PC-3 (cell line): ENCODE data around the gene MKLN1. TPM values are rescaled to one million over a fixed set of nuclear protein-coding genes. Genes with fewer than 3 reads are reported as not detected.

Experiments used
- ATAC-seq: fragments of 200-7000 bp; cut with Tn5 transposase; 2 replicates; pipeline ENCODE4 v1.9.1; 2020; ENCODE audit warnings: mild to moderate bottlenecking, moderate library complexity
- BruUV-seq: library from RNA; stranded (reverse); fragments of 400-500 nt; replicated peaks from 2 replicates; lab custom pipeline; 2021; lab: Mats Ljungman, UMichigan
- CTCF ChIA-PET: fragments of 300-600 bp; sonication (Branson Sonifier 250); formaldehyde crosslinking; loops from one replicate; lab custom pipeline; 2022; ENCODE audit warnings: antibody characterized with exemption; lab: Charles Lee
- POLR2A ChIA-PET: fragments of 300-600 bp; sonication (Branson Sonifier 250); formaldehyde crosslinking; loops from one replicate; lab custom pipeline; 2022; ENCODE audit warnings: antibody characterized with exemption; ENCODE audit not compliant: unreplicated experiment; lab: Charles Lee
- DNase-seq: peaks from one replicate; pipeline ENCODE4 v3.0.0-alpha.2; 2015
- H2AFZ ChIP-seq: fragments of 300-600 bp; sonication (generic); 2 replicates; pipeline ENCODE4 v1.6.0; 2016; ENCODE audit warnings: antibody characterized with exemption, low read length
- H3F3A ChIP-seq: fragments of 300-600 bp; sonication (generic); one replicate; pipeline ENCODE4 v1.6.0; 2017; ENCODE audit warnings: antibody characterized with exemption, low read length, control low read depth, mild to moderate bottlenecking; ENCODE audit not compliant: unreplicated experiment
- H3K27ac ChIP-seq: fragments of 300-600 bp; sonication (generic); 2 replicates; pipeline ENCODE4 v1.5.1; 2016; ENCODE audit warnings: mild to moderate bottlenecking, low read length
- H3K27me3 ChIP-seq: fragments of 300-600 bp; sonication (generic); 2 replicates; pipeline ENCODE4 v1.6.1; 2016; ENCODE audit warnings: low read length, mixed read lengths
- H3K36me3 ChIP-seq: fragments of 300-600 bp; sonication (generic); 2 replicates; pipeline ENCODE4 v1.6.1; 2016; ENCODE audit warnings: low read depth, mixed run types, low read length, mixed read lengths
- H3K4me1 ChIP-seq: fragments of 300-600 bp; sonication (generic); 2 replicates; pipeline ENCODE4 v1.5.1; 2016; ENCODE audit warnings: low read length; ENCODE audit not compliant: insufficient read depth
- H3K4me2 ChIP-seq: fragments of 300-600 bp; sonication (generic); 2 replicates; pipeline ENCODE4 v1.6.0; 2016; ENCODE audit warnings: low read length
- H3K4me3 ChIP-seq: fragments of 300-600 bp; sonication (generic); 2 replicates; pipeline ENCODE4 v1.5.1; 2016; ENCODE audit warnings: mild to moderate bottlenecking, low read length, mixed read lengths
- H3K79me2 ChIP-seq: fragments of 300-600 bp; sonication (generic); 2 replicates; pipeline ENCODE4 v1.6.1; 2017; ENCODE audit warnings: low read length, mixed read lengths
- H3K9ac ChIP-seq: fragments of 300-600 bp; sonication (generic); 2 replicates; pipeline ENCODE4 v1.6.0; 2016; ENCODE audit warnings: mild to moderate bottlenecking, low read length
- H3K9me2 ChIP-seq: fragments of 300-600 bp; sonication (generic); replicated peaks from 2 replicates; pipeline ENCODE4 v1.6.1; 2016; ENCODE audit warnings: mixed run types, low read length, mixed read lengths
- H3K9me3 ChIP-seq: fragments of 300-600 bp; sonication (generic); 2 replicates; pipeline ENCODE4 v1.6.1; 2016; ENCODE audit warnings: low read length, mixed read lengths
- H4K20me1 ChIP-seq: fragments of 300-600 bp; sonication (generic); 2 replicates; pipeline ENCODE4 v1.6.1; 2016; ENCODE audit warnings: low read length, mixed read lengths
- CTCF ChIP-seq: fragments of 300-600 bp; sonication (generic); conservative IDR thresholded peaks from 2 replicates; pipeline ENCODE4 v1.5.1; 2017; ENCODE audit warnings: antibody characterized with exemption, low read depth, mild to moderate bottlenecking, low read length
- EZH2 ChIP-seq: fragments of 300-600 bp; sonication (generic); IDR thresholded peaks from one replicate; pipeline ENCODE4 v1.6.1; 2017; ENCODE audit warnings: antibody characterized with exemption, mild to moderate bottlenecking, low read length; ENCODE audit not compliant: unreplicated experiment
- EZH2phosphoT487 ChIP-seq: fragments of 300-600 bp; sonication (generic); IDR thresholded peaks from 2 replicates; pipeline ENCODE4 v1.6.1; 2018; ENCODE audit warnings: mild to moderate bottlenecking, antibody characterized with exemption, low read length, borderline replicate concordance
- intact Hi-C: fragments of 100-400 bp; cut with micrococcal nuclease; formaldehyde crosslinking; loops from 2 replicates; pipeline ENCODE4 v1.9.0; 2023
- total RNA-seq: library from RNA; depleted of rRNA; stranded (reverse); fragments of >200 nt; gene quantifications from 2 replicates; pipeline ENCODE4 v1.2.3, GENCODE V29; 2014

The MKLN1 gene
- total RNA-seq, 1 experiment from 2014 or later = 16.3 TPM

- H3K36me3 ChIP-seq = no peaks in the 10 kb centered on the region; the same call in 1 of the 2 replicates
These were observed 117.0 kb downstream of the MKLN1 start for GRCh38 chr7:131444683-131445082.

DNA sequence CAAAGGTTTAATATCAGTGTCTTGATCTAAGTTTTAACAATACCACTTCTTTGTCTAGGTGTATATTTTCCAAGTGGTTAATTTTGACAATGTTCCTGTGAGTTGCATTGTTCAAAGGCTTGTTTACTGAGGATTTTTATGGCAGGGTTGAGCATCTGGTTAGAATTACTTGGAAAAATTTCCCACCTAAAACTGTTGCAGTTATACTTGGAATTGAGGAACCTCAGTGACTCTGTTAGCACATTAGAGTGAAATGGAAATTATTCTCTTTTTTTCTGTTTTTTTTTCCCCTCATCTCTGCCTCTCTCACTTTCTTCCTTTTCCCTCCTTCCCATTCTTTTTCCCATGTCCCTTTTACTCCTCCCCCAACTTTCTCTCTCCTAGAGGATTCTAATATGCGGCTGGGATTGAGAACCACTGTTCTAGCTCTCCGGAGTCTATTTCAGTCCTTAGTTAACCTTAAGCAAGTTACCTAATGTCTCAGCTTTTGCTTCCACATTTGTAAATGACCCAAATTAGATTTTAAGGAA, 121.8 kb downstream of the MKLN1 start:
- DNase-seq (no peak), ATAC-seq (no peak)
- Histone ChIP-seq H3K4me2 (no peak overlapping the region), H3K9me3 (no peaks in the 10 kb centered on the region), H3K9me2 (no peaks in the 10 kb centered on the region), H3K36me3 (no peaks in the 10 kb centered on the region; the same call in none of the 2 replicates), H4K20me1 (no peaks in the 10 kb centered on the region), H3K4me3 (no peak overlapping the region), H2AFZ (no peak overlapping the region), H3K27ac (no peak overlapping the region), H3K9ac (no peak overlapping the region), H3F3A (no peaks in the 10 kb centered on the region), H3K4me1 (no peaks in the 10 kb centered on the region), H3K79me2 (no peaks in the 10 kb centered on the region), H3K27me3 (no peaks in the 10 kb centered on the region)
- TF ChIP-seq EZH2phosphoT487 = no peak
- no peak for TF ChIP-seq CTCF
- no peak for TF ChIP-seq EZH2
- CTCF ChIA-PET = no interaction called here
- BruUV-seq = no TSS peak
- intact Hi-C loops = no loop called here
- POLR2A ChIA-PET = no interaction called here

More at GRCh38 chr7:131444683-131445082, 117.0 kb downstream of the MKLN1 start:
- Histone ChIP-seq H3K9me2 (no peaks in the 10 kb centered on the region), H3K9ac (no peak overlapping the region), H3K9me3 (no peaks in the 10 kb centered on the region), H3K27me3 (no peaks in the 10 kb centered on the region), H3K4me1 (no peaks in the 10 kb centered on the region), H3K79me2 (no peaks in the 10 kb centered on the region), H4K20me1 (no peaks in the 10 kb centered on the region; the same call in 1 of the 2 replicates), H3K4me2 (no peak overlapping the region), H3K4me3 (no peak overlapping the region), H2AFZ (no peak overlapping the region), H3F3A (no peaks in the 10 kb centered on the region), H3K27ac (no peak overlapping the region)
- no peak for DNase-seq
- BruUV-seq = no TSS peak
- TF ChIP-seq EZH2 (no peak), EZH2phosphoT487 (no peak), CTCF (no peak)
- ChIA-PET CTCF (no interaction called here), POLR2A (interaction anchor here (0.6 kb wide), 1 partner anchor 115 kb away, joined by 3 read pairs; no protein-coding TSS in a partner anchor)
- no peak for ATAC-seq
- intact Hi-C loops = no loop called here

GRCh38 chr7:131454498-131454897, 126.8 kb downstream of the MKLN1 start:
- Histone ChIP-seq H3K4me1 (peaks cover 8% of the 10 kb centered on the region; the same call in 1 of the 2 replicates), H3K79me2 (no peaks in the 10 kb centered on the region), H3K27ac (no peak overlapping the region), H3F3A (no peaks in the 10 kb centered on the region), H3K27me3 (no peaks in the 10 kb centered on the region), H3K36me3 (no peaks in the 10 kb centered on the region; the same call in 1 of the 2 replicates), H3K9ac (no peak overlapping the region), H2AFZ (no peak overlapping the region), H3K9me3 (no peaks in the 10 kb centered on the region), H3K4me3 (no peak overlapping the region), H3K4me2 (no peak overlapping the region), H3K9me2 (no peaks in the 10 kb centered on the region), H4K20me1 (no peaks in the 10 kb centered on the region)
- ChIA-PET POLR2A (no interaction called here), CTCF (interaction anchor here (0.6 kb wide), 1 partner anchor 1614 kb away, joined by 9 read pairs; no protein-coding TSS in a partner anchor)
- DNase-seq (no peak), ATAC-seq (no peak)
- intact Hi-C loops = no loop called here
- BruUV-seq = no TSS peak
- TF ChIP-seq CTCF (no peak), EZH2 (no peak), EZH2phosphoT487 (no peak)
